HL-60/S4 treated with retinoic acid at 250 ng/mL for 4 days and 3 days (cell line): ENCODE results near the gene LBHD2.

Source experiments
- in situ Hi-C: fragments of 300-500 bp; cut with MboI; formaldehyde crosslinking; loops from 2 replicates; pipeline ENCODE4 v1.7.0; 2022; ENCODE audit warnings: low sequenced_read_pairs

Gene LBHD2

GRCh38 chr14:103067231-103067954, 16.6 kb upstream of the LBHD2 start:
- in situ Hi-C loops, result no loop called here

DNA sequence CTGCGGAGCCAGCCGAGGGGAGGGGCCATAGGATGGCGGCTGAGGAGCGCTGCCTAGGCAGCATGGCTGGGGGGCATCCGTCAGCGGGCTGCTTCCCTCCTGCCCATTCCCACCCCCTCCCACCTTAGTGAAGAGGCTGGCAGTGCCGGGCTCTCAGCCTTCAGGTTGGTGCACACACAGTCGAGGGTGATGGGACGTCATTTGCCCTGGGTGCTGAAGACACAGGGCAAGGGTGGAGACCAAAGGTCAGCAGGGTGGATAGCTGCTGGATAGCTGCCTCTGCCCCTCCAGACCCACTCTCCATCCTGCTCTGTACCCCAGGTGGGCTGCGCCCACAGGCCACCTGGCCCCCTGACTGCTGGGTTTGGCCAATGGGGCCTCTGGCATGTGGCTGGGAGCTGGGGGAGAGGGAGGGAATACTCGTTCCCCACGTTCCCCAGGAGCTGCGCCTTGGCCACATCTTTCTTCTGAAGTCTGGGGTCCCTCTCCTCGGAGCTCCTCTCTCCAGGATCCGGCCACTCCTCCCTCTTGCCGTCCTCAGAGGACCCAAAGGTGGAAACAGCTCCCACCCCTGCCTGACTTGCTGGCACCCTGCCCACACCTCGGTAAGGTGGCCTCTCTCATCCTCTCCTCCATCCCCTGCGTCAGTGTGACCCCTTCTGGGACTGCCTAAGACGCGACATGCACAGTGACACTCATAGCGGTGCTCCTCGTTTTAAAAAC, 15.5 kb upstream of the LBHD2 start:
- in situ Hi-C loops, result no loop called here

- in situ Hi-C loops, result no loop called here
These were observed 13.6 kb upstream of the LBHD2 start for GRCh38 chr14:103070263-103070885.

DNA sequence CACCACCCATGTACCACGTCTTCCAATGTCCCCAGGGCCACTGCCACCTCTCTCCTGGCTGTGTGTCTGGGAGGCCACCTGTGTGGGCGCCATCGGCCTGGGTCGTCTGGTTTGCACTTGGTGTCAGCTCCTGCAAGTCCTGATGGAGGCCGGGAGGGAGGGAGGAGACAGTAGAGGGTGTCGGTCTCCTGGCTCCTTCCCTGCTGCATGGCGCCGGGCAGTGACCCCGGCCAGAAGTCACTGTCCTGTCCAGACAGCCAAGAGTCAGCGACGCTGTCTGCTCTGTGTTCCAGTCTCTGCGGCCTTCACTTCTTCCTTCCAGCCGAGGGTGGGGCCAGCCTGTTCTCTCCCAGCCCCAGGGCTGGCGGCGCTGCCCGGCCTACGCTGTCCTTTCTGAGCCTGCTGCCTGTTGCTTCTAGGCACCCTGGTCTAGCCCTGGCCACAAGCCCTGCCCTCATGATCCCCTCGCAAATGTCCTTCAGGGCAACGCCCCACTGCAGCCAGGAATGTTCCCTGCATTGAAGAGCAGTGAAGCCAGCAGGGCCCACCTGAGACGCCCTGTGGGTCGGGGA, 13.0 kb upstream of the LBHD2 start:
- in situ Hi-C loops, result no loop called here

GRCh38 chr14:103071544-103072251, 12.3 kb upstream of the LBHD2 start:
- in situ Hi-C loops, result no loop called here

GRCh38 chr14:103072595-103073366, 11.2 kb upstream of the LBHD2 start:
- in situ Hi-C loops, result no loop called here

DNA sequence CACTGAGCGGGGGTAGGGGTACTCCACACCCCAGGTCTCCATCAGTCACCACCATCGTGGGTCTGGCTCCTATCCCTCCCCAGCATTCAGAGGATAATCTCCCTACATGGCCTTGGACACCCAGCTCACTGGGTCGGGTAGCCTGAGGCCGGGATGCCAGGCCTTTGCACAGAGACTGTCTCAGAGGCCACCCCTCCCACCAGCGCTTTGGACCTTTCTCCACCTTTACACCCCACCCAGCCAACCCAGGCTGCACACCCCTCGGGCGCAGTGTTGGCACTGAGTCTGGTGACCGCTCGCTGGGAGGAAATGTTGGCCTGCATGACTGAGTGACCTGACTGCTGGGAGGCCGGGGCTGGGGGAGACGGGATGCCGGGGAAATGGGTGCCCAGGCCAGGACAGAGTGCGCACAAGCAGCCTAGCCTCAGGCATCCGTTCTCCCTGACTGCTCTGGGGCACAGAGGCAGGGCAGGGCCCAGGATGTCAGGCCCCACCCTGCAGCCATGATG, 10.6 kb upstream of the LBHD2 start:
- in situ Hi-C loops, result no loop called here

GRCh38 chr14:103073876-103074728, 9.9 kb upstream of the LBHD2 start:
- in situ Hi-C loops, result no loop called here

GRCh38 chr14:103074729-103075367, 9.2 kb upstream of the LBHD2 start:
- in situ Hi-C loops, result loop anchor here (25.0 kb wide), 1 partner anchor 212 kb away; no protein-coding TSS in a partner anchor

DNA sequence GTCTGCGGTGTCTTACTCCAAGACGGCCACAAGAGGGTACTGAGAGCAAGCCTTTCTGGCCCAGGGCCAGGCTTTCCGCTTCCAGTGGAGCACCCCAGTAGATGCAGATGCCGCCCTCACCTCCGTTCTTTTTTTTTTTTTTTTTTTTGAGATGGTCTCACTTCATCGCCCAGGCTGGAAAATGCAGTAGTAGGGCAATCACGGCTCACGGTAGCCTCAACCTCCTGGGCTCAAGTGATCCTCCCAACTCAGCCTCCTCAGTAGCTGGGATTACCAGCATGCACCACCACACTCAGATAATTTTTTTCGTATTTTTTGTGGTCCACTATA, 5.6 kb upstream of the LBHD2 start:
- in situ Hi-C loops, result loop anchor here (25.0 kb wide), 1 partner anchor 209 kb away; no protein-coding TSS in a partner anchor

DNA sequence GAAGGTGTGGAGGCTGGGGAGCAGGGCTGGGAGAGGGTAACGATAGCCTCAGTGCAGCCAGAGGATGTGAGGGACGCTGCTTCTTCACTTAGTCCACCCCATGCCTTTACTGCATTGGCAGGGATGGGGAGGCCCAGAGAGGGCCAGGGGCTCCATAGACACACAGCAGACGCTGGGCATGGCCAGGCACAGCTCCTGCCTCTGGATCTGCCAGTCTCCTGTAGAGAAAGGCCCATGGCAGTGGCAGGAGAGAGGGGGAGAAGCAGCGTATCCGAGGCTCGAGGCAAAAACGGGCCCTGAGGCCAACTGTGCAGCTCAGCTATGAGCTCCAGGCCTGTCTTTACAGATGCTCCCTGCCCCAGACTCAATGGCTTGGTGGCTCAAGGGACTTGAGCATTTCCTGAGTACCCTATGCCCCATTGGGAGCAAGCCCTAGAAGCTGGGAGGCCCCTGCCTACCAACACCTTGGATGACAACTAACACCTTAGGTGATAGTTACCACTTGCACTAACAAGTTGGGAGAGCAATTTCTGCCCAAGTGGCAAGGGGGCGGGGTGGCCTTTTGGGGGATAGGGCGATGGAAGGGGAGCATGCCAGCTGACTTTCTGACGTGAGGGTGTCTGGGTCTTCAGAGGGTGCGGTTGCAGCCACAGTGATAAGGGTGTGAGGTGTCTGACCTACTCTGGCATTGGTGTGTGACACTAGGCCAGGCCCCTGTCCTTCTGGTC, 5.0 kb upstream of the LBHD2 start:
- in situ Hi-C loops, result loop anchor here (25.0 kb wide), 1 partner anchor 208 kb away; no protein-coding TSS in a partner anchor

- in situ Hi-C loops, result loop anchor here (25.0 kb wide), 1 partner anchor 205 kb away; no protein-coding TSS in a partner anchor
These were observed 2.1 kb upstream of the LBHD2 start for GRCh38 chr14:103081951-103082350.

GRCh38 chr14:103085106-103086091, 1.4 kb downstream of the LBHD2 start:
- in situ Hi-C loops, result loop anchor here (25.0 kb wide), 1 partner anchor 202 kb away; no protein-coding TSS in a partner anchor

GRCh38 chr14:103086771-103087342, 2.8 kb downstream of the LBHD2 start:
- in situ Hi-C loops, result loop anchor here (25.0 kb wide), 1 partner anchor 200 kb away; no protein-coding TSS in a partner anchor

DNA sequence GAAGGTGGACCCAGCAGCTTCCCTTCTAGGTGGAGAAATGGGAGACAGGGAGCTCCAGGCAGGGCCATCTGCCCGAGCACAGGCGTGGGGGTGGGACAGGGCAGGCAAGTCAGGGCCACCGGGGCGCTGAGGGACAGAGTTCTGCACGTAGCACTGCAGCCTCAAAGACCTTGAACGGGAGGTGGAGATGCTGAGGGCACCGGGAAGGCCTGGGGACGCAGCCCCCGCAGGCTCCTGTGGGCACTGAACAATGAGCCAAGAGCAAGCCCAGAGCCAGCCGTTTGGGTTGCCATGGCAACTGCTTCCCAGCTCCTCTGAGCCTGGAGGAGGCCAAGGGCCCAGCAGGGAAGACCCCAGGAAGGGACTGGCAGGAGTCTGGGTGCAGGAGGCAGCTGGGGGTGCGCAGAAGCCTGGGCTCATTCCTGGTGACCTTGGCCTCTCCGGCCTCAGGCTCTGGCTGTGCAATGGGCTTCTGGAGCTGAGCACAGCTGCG, 3.4 kb downstream of the LBHD2 start:
- in situ Hi-C loops, result loop anchor here (25.0 kb wide), 1 partner anchor 200 kb away; no protein-coding TSS in a partner anchor

DNA sequence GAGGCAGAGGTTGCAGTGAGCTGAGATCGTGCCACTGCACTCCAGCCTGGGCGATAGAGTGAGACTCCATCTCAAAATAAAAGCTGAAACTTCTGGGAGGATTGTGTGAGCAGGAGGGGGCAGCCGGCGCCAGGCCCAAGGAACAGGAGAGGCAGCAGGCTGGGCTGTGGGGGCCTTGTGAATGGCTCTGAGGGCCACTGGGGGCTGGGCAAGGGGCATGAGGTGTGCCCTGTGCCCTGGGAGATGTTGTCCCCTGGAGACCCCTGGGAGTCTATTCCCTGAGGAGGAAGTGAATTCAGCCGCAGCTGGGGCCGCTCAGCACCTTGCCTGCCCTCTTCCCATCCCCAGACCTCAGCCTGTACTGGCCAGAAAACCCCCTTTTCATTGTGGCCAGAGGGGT, 4.9 kb downstream of the LBHD2 start:
- in situ Hi-C loops, result loop anchor here (25.0 kb wide), 1 partner anchor 198 kb away; no protein-coding TSS in a partner anchor
